Glomerular visceral epithelial cell (primary cell): ENCODE results near the gene WWTR1.

Experiments
- DNase-seq: peaks from one replicate; pipeline ENCODE4 v3.0.0-alpha.2; 2016; ENCODE audit errors: extremely low spot score

The WWTR1 gene

DNA sequence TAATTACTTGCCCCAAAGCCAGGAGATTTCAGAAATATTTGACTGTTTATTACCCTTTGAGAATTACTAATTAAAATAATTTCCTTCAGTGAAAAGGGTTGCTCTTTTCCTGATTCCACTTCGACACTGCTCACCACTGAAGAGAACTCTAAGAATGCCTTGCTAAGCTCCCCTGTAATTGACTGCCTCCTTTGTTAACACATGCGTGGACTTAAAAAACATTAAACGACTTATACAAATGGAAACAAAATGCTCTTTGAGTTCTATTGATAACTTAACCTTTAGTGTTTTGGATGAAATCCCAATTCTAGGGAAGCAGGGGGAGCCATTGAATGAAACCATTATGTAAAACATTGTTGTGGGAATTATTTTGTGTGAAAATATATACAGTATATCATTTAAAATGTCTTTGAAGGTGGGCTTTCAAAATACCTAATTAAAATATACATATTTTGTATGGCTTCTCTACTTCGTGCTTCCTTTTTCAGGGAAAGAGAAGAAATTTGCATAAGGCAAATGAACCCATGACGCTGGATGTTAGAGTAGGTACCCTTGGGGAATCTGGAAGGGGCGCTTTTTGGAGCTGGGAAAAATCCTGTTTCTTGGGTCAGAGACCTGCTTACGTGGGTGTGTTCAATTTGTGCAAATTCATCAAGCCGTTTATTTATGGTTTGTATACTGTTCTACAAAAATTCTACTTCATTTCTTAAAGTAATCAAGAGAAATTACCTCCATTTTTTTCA, 64.2 kb downstream of the WWTR1 start:
- DNase-seq, result no peak

DNA sequence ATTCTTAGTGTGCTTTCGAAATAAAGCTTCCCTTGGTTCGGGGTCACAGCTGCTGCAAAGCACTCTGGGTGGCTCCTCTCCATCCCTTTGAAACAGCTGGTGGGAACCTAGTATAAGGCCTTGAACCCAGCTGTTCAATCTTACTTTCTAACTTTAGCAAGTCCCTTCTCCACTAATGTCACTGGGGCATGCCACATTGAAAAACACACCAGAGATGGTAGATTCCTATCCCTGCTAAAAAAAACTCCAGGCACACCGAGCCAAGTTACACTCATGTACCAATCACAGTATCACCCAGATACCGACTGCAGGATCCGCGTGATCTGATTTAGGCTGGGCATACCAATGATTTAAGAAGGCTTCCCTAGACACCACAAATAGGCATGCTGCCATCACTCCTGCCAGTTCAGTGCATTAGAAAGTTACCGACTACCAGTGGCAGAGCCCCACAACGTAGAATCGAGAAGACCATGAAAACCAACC, 65.0 kb downstream of the WWTR1 start:
- DNase-seq, result no peak

DNA sequence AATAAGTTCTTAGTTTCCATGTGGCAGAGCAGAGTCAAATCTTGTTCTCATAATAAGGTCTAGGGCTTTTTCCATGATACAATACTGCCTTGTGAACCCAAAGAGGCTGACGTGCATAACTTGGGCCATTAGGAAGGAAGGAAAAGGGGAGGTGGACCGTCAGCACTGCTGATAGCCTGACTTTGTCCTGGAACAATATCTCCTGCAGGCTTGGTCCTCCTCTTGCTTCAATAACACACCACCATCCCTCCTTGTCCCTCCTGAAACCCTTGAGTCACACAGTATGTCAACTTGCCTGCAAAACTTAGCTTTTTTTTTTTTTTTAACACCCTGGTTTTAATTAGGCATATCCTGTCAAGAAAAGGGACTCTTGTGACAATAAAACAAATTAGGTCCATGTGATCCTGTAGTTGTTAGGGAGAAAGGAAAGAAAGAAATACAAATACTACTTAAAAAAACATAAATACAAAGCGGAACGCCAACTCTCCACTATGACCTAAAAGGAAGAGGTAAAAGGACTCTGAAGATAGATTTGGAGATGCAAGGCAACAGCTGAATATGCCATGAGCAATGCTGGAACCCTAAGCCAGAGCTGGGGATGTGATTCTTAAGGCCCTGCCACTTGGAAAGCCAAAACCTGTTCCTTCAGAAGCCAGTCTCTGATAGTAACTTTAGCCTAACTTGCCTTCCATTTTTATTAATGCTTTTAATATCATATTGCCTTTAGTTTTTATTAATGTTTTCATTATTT, 67.0 kb downstream of the WWTR1 start:
- no peak for DNase-seq

DNA sequence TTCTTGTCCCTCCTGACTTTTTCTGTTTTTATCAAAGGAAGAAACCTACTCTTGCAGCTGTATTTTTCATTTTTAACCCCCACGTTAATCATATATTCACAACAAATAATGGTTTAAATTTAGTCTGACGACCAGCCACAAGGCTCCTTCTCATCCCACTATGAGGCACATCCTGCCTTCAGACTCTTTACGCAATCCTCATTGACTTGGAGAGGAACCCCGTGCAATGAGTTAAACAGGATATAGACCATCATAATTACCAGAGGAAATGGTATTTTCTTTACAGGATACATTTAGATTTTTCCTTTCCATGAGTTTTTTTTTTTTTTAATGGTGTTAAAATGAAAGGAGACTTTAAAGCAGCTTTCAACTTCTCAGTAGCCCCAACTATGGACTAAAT, 68.5 kb downstream of the WWTR1 start:
- peak; percentile 52 for DNase-seq

DNA sequence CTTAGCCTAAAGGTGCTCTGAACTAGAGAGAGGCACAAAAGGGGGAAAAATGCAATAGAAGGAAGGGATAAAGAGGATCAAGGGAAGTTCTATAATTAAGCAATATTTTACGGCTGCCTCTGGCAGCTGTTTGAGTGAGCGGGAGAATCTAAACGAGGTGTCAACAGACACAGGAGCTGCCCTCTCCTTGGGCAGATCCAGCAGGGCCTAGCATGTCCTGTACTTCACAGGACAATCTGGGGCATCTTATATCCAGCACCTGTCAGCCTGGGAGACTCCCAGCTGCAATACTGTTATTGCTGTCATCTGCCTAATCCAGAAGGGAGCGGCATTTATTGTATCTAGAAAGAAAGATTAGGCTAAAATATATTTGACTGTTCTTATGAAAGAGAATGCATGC, 68.9 kb downstream of the WWTR1 start:
- no peak for DNase-seq

DNA sequence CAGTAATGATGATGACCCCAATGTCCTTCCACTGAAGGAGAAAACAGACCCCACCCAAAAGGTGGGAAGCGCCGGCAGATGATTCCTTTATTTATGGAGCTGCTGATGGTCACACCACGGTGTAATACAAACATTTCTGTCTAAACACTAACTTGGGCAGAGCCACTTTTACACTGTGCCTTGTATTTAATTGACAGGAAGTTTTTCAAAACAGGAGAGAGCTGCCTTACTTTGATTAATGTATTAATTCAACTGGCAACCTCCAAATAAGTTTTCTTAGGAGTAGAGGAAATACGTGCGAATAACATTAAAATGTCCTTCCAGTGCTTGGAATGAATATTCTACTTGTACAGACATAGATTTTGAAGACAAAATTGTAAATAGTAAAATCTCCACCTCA, 70.4 kb downstream of the WWTR1 start:
- no peak for DNase-seq

DNA sequence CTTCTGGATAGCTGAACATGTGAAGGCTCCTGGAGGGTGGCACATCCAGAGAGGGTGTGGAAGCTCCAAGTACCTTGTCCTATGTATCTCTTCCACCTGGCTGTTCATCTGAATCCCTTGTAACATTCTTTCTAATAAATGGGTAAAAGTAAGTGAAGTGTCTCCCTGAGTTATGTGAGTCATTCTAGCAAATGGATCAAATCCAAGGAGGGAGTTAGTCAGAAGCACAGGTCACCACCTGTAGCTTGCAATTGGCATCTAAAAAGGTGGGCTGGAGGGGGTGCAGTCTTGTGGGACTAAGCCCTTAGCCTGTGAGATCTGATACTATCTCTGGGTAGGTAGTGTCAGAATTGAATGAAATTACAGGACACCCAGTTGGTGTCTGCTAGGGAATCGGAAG, 71.0 kb downstream of the WWTR1 start:
- DNase-seq, result peak; percentile 61

DNA sequence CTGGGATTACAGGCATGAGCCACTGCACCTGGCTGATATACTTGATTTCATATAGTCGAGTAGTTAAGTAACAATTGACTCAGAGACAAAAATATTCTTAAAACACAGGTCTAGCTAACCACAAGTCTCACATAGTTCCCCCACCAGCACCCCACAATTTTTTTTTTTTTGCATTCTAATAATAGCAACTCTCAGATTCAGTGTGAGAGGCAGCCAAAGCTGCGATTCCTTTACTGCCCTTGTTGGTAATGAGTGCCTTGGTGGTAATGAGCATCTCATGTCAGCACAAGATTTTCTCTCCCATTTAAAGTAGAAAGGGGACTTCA, 72.5 kb downstream of the WWTR1 start:
- DNase-seq, result peak; percentile 71

DNA sequence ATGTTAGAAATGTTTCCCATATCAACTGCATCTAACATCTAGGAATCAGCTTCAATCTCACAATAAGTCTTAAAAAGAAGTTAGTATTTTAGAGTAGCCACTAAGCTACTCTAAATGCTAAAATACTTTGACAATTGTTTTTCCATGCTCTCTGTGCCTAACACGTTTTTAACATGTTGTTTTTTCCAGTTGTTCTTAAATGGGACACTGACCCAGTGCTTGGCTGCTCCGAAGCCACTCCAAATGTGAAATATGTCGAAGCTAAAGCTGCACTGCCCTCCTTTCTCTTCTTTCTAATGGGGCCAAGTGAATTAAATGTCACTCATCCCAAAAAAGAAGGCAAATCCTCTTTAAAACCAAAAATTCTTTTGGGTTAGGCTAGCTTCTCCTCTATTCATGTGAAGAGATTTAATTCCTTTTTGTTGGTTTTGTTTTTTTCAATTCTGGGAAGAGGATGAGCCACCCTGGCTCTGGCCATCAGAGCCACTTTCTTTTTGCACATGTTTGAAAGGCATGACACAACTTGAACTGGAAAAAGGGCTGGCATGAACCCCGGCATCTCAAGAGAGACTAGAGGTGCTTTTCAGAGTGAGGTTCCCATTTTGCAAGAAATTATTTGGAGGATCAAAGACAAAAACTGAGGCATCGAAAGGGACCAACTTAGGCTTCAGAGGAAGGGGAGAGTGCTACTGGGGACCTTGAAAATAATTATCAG, 73.7 kb downstream of the WWTR1 start:
- no peak for DNase-seq

DNA sequence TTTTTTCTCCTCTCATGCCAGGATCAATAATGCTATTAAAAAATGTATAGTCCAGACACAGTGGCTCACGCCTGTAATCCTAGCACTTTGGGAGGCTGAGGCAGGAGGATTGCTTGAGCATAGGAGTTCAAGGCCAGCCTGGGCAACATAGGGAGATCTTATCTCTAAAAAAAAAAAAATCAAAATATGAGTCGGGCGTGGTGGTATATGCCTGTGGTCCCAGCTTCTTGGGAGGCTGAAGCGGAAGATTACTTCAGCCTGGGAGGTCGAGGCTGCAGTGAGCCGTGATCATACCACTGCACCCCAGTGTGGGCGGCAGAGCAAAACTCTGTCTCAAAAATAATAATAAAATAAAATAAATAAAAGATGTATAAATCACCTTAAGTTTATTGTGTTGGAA, 75.4 kb downstream of the WWTR1 start:
- DNase-seq, result no peak

DNA sequence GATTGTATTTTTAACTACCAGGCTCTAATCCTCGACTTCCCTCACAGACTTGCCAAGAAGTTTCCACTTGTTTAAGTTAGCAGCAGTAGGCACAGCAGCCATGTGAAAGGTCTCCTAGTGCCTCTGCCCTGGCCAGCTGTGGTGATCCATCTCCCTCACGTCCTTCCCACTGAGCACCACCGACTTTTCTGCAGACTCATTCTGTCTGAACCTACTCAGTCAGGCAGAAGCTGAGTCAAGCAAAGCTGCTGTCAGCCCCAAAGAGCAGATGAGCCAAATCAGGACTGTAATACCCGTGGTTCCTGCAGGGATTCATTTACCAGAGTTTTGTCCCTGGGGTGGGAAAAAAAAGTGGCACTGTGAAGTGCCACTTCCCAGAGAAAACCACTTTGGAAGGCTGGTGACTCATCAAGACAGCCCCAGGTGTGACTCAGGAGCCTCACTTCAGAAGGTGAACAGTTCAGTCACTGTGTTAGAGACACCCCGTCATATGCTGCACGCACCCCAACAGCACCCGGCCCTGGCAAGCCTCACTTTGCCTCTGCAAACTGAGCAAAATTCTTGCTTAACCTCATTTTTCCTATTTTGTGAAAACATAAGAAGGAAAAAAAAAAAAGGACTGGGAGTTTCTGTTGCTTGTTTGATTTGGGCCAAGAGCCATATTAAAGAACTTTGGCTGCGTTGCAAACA, 76.0 kb downstream of the WWTR1 start:
- peak; percentile 91 for DNase-seq

DNA sequence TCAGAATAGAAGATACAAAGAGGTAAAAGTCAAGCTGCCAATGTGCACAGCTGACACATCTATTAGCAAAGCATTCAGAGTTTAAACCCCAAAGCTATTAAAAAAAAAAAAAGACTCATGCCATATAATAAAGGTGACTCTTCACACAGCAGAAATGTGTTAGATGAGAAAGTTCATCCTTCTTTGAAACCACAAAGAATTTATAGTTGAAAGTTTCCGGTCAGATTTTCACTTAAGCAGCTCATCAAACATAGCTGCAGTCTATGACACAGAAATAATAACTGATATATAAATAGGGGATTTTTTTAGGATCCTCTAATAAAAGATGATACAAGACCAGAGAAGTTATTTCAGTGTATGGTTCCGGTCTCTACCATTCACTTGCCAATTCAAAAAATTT, 76.6 kb downstream of the WWTR1 start:
- peak; percentile 73 for DNase-seq

DNA sequence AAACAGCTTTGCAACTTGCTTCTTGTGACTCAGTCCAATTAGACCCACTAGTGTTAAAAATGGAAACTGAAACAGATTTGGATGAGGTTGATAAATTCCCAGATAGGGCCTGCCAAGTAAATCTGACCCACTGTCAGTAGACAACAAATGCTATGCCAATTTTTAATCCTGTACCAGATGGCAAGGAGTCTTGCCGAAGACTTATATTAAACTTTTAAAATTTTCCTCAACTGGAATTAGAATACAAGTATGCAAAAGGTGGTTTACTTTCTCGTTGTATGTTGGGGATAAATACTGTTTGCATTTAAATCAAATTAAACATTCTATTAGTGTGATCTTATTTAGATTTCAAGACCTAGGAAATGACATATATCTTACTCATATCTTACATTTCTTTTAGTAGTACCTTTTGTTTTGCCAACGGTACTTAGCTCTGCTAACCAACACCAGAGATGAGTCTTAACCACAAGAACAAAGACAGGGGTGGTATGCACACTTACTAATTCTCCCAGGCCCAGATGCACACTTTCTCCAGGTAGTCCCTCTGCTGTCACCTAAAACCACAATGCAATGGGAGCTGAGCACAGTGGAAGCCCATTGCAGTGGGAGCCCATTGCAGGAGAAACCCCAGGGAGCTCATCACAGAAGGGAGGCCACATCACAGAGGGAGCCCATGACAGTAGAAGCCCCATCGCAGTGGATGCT, 77.8 kb downstream of the WWTR1 start:
- peak; percentile 77 for DNase-seq

DNA sequence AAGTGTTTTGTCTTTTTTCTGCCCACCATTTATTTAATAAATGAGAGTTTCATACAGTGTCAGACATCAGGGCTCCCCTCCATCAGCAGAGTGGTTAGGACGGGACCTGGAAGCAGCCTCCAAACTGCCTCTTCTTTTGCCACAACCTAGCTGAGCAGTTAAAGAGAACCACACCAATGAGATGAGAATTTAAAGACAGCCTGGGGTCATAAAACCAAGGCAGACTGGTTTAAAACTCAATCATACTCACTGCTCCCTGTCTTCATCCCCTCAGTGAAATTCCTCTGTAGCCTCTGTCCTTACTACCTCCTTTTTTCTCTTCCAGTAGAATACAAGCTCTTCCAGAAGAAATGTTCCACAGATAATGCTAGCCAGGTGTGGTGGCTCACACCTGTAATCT, 78.7 kb downstream of the WWTR1 start:
- DNase-seq, result no peak

DNA sequence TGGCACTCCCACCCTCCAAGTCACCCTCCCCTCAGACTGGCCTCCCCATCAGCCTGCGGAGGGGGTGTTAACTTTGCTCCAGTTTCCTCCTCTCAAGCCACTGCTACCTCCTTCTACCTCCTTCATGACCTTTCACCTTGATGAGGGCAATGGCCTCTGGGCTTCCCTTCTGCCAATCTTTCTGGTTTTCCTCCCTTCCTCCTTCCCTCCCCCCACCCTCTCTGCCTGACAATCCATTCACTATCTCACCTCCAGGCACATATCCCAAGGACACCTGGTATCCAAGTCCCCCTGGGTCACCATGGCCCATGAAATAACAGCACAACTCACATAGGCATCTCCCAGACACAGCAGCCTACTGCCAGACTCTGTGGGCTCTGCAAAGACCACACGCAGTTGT, 80.0 kb downstream of the WWTR1 start:
- no peak for DNase-seq

DNA sequence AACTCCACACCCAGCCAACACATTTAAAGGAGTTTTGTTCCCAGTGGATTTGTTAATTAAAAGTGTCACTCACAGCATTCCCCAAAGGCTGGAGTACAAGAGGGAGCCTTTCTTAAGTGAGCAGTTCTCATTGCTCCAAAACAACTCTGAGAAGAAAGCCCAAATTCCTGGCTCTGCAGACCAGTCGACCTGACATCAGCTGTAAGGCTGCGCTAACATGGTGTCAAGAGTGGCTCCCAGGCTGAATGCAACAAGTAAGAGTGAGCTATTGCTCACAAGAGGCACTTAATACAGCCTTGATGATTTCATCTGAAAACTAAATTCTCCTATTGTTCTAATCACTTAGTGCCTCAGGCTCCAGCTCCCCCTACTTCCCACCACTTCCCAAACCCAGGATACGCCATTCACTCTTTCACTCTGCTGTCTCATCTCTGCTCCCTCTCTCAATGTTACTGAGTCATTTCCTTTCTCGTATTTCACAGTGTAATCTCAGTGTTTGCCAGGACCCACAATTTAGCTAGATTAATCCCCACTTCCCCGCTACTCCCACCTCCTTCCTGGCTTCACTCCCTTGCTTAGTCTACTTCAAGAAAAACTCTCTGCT, 81.8 kb downstream of the WWTR1 start:
- DNase-seq, result peak; percentile 88

DNA sequence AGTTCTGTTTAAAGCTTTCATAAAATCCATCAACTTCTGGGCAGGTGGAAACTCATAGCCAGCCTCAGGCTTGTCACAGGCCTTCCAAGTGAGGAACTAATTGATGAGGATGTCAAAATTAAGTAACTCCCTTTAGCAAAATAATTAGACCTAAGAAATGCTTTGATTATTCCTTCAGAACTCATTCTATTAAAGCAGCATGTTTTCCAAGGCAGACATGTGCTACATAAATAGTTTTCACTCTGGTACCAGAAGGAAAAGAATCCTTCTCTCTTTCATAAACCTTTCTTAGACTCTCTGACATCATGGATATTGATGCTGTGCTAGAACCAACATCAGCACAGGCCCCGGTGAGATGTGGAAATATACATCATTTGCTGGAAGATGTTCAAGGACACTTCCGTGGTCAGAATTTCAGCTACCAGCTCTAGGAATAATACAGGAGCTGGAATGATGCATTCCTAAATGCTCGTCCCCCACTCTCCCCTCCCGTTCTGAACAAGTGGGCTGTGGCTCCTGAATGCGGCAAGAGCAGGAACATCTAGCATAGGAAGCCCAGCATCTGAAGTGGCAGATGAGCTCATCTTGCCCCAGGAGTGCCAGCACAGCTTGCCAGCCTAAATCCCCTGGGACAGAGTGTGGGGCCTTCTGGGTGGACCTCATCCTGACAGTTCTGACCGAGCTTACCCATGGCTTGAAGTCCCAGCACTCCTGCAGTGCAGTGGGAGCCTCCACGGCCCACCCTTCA, 82.4 kb downstream of the WWTR1 start:
- DNase-seq, result peak; percentile 90

DNA sequence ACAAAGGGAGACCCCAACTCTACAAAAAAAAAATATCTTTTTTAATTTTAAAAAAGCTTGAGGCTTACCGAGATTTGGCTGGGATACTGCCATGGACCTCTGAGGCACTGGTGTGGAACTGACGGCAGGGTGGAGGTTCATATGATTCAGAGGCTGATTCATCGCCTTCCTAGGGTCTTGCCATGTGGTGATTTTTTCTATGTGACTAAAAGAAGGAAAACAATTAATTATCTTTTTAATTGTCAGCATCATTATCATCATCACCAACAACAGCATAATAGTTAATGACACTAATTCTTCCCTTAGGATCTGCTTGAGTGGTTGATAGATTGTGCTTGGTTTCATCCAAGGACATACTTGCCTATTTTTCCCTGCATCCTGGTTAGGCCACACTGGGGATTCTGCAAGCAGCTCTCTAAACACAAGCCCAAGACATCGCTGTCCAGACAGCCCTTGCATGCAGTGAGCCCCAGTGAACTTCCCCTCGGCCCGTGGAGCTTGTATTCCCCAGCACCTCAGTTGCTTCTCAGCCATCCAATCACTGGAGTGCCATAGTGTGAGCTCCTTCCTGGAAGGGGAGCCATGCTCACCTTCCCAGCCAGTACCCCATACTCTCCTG, 84.9 kb downstream of the WWTR1 start:
- DNase-seq, result peak; percentile 60

DNA sequence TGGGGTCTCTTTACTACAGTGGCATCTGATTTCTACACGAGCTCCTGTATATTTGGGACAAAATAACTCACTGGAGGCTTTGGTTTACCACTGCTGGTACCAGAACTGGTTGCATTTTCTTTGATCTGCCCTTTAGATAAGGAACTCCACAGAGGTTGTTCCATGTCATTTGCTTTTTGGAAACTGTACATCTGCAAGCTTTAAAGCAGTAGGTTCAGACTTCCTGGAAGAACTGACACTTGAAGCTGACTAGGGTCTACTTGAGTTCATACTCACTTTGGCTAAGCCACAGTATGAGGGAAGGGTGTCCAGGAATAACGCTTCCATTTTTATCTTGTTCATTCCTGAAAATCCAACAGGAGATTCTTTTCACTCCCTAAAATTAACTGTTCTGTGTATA, 86.4 kb downstream of the WWTR1 start:
- no peak for DNase-seq

DNA sequence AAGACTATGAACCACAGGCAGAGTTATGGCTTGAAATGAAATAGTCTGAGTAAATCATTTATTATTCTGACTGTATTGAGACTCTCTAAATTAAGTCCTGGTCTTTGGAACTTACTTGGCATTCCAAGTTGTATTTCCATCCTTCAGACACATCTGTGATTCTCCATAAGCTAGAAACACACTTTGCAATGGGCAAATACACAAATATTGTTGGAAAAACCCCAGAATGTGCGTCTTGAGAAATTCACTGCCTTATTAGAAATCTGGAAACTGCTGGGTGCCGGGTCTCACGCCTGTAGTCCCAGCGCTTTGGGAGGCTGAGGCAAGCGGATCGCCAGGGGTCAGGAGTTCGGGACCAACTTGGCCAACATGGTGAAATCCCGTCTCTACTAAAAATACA, 87.8 kb downstream of the WWTR1 start:
- no peak for DNase-seq
